GM10248 (cell line): ENCODE data around the gene SOWAHD.
"Not testable (repeated sequence)": the region's sequence is repeated elsewhere in the genome, so short reads cannot be mapped to it uniquely, and the experiment has no call there.

Source experiments
- CTCF ChIA-PET: fragments of 300-600 bp; sonication (Branson Sonifier 250); formaldehyde crosslinking; extraction: SDS; loops from one replicate; lab custom pipeline; 2021; ENCODE audit warnings: antibody characterized with exemption; lab: Yijun Ruan, JAX
- POLR2A ChIA-PET: fragments of 350-650 bp; sonication (Branson Sonifier 250); formaldehyde crosslinking; extraction: SDS; loops from one replicate; lab custom pipeline; 2020; ENCODE audit warnings: antibody characterized with exemption; lab: Yijun Ruan, JAX
- DNase-seq: peaks from one replicate; pipeline ENCODE4 v3.0.0; 2012; ENCODE audit errors: extremely low spot score
- TF ChIP-seq, protein P1 (sequence below): IDR thresholded peaks from 2 replicates; pipeline ENCODE4 v1.5.1; 2012; ENCODE audit warnings: mild to moderate bottlenecking, low read depth; ENCODE audit errors: extremely low read depth, missing control alignments, control extremely low read depth

The SOWAHD gene

DNA sequence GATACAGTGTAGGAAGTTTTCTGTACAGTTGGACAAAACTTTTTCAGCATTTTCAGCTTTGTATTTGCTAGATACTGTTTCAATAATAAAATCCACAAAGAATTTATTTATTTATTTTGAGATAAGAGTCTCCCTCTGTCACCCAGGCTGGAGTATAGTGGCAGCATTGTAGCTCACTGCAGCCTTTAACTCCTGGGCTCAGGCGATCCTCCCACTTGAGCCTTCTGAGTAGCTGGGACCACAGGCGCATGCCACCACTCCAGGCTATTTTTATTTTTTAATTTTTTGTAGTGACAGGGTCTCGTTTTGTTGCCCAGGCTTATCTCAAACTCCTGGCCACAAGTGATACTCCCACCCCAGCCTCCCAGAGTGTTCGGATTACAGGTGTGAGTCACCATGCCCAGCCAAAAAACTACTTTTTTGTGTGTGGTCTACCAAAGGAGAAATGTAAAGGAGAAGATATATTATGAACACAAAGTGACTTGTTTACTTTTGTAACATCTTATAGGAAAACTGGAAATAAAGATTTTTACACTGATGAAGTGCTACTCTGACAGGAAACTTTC, 13.0 kb upstream of the SOWAHD start:
- ChIA-PET CTCF (interaction anchor here (0.9 to 3.1 kb wide), 5 partner anchors 9 to 16 kb away, joined by 3 to 17 read pairs (median 5); no protein-coding TSS in a partner anchor), POLR2A (no interaction called here)
- TF ChIP-seq, protein P1, sequence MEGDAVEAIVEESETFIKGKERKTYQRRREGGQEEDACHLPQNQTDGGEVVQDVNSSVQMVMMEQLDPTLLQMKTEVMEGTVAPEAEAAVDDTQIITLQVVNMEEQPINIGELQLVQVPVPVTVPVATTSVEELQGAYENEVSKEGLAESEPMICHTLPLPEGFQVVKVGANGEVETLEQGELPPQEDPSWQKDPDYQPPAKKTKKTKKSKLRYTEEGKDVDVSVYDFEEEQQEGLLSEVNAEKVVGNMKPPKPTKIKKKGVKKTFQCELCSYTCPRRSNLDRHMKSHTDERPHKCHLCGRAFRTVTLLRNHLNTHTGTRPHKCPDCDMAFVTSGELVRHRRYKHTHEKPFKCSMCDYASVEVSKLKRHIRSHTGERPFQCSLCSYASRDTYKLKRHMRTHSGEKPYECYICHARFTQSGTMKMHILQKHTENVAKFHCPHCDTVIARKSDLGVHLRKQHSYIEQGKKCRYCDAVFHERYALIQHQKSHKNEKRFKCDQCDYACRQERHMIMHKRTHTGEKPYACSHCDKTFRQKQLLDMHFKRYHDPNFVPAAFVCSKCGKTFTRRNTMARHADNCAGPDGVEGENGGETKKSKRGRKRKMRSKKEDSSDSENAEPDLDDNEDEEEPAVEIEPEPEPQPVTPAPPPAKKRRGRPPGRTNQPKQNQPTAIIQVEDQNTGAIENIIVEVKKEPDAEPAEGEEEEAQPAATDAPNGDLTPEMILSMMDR: no peak
- DNase-seq: no peak

DNA sequence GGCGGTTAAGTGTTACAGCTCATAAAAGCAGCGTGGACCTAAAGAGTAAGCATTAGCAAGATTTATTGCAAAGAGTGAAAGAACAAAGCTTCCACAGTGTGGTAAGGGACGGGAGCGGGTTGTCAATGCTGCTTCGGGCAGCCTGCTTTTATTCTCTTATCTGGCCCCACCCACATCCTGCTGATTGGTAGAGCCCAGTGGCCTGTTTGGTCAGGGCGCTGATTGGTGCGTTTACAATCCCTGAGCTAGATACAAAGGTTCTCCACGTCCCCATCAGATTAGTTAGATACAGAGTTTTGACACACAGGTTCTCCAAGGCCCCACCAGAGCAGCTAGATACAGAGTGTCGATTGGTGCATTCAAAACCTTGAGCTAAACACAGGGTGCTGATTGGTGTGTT, 8.3 kb upstream of the SOWAHD start:
- DNase-seq: not testable (repeated sequence)
- ChIA-PET CTCF (interaction anchor here (1.1 to 1.8 kb wide), 3 partner anchors 20 to 50 kb away, joined by 3 to 5 read pairs (median 4); no protein-coding TSS in a partner anchor), POLR2A (interaction anchor here (0.6 kb wide), 1 partner anchor 155 kb away, joined by 6 read pairs; no protein-coding TSS in a partner anchor)

DNA sequence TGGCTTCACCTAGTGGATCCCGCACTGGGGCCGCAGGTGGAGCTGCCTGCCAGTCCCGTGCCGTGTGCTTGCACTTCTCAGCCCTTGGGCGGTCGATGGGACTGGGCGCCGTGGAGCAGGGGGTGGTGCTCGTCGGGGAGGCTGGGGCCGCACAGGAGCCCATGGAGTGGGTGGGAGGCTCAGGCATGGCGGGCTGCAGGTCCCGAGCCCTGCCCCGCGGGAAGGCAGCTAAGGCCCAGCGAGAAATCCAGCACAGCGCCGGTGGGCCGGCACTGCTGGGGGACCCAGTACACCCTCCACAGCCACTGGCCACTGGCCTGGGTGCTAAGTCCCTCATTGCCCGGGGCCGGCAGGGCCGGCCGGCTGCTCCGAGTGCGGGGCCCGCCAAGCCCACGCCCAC, 7.6 kb upstream of the SOWAHD start:
- DNase-seq, POLR2A ChIA-PET: not testable (repeated sequence)
- CTCF ChIA-PET: interaction anchor here (1.7 kb wide), 1 partner anchor 21 kb away, joined by 5 read pairs; no protein-coding TSS in a partner anchor

DNA sequence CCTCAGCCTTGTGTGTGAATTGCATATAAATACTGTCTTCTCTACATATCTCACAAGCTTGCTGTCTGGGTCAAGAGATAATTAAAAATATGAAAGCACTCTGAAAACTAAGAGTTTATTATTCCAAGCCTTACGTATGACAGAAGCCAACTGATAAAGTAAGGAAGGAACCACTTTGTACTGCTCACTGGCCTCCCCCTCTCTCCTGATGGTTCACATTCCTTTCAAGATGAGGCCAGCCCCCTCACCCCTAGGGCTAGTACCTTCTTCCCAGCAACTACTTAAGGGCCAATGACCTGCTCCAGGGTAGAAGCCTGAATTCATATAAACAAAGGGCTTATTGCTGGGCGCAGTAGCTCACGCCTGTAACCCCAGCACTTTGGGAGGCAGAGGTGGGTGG, 5.4 kb upstream of the SOWAHD start:
- ChIA-PET POLR2A (interaction anchor here (0.6 kb wide), 1 partner anchor 268 kb away, joined by 8 read pairs; no protein-coding TSS in a partner anchor), CTCF (interaction anchor here (0.8 to 3.9 kb wide), 8 partner anchors 9 to 263 kb away, joined by 3 to 19 read pairs (median 4); no protein-coding TSS in a partner anchor)
- TF ChIP-seq, protein P1: no peak
- DNase-seq: no peak

DNA sequence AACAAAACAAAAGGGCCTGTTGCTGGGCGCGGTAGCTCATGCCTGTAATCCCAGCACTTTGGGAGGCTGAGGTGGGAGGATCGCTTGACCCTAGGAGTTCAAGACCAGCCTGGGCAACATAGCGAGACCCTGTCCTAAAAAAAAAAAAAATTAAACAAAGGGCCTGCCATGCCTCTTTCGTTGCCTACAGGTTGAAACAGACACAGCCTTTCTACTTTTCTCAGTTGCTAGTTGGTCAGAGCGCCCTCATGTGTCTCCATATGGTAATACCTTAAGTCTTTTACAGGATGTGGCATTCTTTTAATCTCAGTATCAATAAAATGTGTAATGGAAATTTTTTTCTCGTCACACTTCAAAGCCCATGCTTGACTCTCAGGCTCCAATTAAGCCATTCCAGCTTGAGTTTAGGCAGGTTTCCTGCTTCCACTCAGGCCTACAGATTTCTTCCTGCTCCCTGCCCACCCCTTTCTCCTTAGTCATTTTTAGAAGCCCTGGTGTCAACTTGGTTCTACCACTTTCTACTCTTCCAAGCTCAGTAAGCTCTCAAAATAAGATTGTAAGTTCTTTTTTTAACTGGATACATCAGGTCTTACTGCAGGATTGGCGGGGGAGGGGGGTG, 4.6 kb upstream of the SOWAHD start:
- POLR2A ChIA-PET: interaction anchor here (0.7 kb wide), 1 partner anchor 31 kb away, joined by 4 read pairs; no protein-coding TSS in a partner anchor
- CTCF ChIA-PET: interaction anchor here (0.8 to 3.9 kb wide), 14 partner anchors 9 to 264 kb away, joined by 3 to 19 read pairs (median 4); partner anchors contain the start of gene SEPTIN6
- no peak for DNase-seq
- TF ChIP-seq, protein P1: peak; percentile 50

DNA sequence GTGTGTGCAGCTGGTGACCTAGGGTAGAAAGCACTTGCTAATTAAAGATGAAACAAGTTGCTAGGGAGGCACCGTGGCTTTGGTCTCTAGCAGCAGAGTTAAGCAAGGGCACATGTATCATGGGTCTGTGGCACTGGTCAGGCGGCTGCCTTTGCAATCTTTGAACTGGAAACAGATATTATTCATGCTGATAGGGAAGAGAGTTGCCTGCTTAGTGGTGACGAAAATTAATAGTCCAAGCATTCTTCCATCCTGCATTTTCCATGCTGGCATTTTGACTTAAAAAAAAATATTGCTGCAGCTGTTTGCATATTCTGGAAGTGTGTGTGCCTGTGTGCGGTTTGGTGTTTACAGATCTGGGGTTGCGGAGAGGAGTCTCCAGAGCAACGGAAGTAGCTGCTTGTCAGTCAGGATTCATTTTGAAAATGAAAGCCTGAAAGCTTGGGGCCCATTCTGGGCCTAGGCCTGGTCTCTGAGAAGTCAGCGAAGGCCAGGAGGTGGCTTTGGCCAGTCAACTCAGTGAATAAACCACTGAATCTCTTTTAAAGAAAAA, 2.3 kb upstream of the SOWAHD start:
- ChIA-PET CTCF (interaction anchor here (1.0 to 3.9 kb wide), 8 partner anchors 8 to 287 kb away, joined by 3 to 17 read pairs (median 4); no protein-coding TSS in a partner anchor), POLR2A (interaction anchor here (2.1 kb wide), 1 partner anchor 36 kb away, joined by 27 read pairs; the partner anchor contains the start of gene RPL39)
- peak; percentile 73 for DNase-seq
- TF ChIP-seq, protein P1: no peak

DNA sequence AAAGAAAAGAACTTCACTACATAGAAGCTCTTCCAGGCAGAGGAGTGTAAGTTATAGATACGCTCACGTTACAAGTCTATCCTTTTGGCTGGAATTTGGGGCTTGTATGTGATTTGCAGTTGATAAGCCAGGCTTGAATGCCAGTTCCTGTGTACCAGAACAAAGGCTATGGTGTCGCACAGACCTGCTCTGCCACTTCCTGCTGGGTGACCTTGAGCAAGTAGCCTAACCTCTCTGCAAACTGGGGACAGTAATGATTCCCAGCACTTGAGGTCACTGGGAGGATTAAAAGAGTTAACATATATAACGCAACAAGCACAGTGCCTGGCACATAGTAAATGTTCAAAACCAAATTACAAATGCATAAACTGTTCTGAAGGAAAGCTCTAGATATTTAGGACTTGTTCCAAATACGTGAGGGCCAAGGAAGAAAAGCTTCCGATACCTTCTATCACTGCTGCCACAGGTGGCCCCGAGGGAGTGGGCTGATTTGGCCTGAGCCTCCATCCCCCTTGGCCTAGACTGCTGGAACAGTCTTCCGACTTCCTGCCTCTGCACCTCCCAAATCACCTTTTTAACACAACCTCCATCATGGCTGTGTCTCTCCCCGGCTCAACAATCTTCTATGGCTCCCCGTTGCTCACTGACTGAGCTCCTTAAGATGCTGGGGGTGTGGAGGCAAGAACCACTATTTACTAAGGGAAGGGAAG, 1.3 kb upstream of the SOWAHD start:
- POLR2A ChIA-PET: interaction anchor here (1.0 to 2.0 kb wide), 2 partner anchors 35 to 62 kb away, joined by 3 to 14 read pairs; partner anchors contain the start of gene RPL39
- no peak for DNase-seq
- CTCF ChIA-PET: interaction anchor here (1.0 to 3.2 kb wide), 10 partner anchors 19 to 288 kb away, joined by 3 to 24 read pairs (median 5); no protein-coding TSS in a partner anchor
- TF ChIP-seq, protein P1: no peak
